ENCODE data around the gene ELL. TPM values are rescaled to one million over a fixed set of nuclear protein-coding genes. Genes with fewer than 3 reads are reported as not detected.
A peak's percentile ranks its signal among the peaks of the same experiment; 100 is the strongest.

ELL gene
- total and polyA plus RNA-seq, 9 donors: 1.6 to 22.3 (median 17.0) TPM

DNA sequence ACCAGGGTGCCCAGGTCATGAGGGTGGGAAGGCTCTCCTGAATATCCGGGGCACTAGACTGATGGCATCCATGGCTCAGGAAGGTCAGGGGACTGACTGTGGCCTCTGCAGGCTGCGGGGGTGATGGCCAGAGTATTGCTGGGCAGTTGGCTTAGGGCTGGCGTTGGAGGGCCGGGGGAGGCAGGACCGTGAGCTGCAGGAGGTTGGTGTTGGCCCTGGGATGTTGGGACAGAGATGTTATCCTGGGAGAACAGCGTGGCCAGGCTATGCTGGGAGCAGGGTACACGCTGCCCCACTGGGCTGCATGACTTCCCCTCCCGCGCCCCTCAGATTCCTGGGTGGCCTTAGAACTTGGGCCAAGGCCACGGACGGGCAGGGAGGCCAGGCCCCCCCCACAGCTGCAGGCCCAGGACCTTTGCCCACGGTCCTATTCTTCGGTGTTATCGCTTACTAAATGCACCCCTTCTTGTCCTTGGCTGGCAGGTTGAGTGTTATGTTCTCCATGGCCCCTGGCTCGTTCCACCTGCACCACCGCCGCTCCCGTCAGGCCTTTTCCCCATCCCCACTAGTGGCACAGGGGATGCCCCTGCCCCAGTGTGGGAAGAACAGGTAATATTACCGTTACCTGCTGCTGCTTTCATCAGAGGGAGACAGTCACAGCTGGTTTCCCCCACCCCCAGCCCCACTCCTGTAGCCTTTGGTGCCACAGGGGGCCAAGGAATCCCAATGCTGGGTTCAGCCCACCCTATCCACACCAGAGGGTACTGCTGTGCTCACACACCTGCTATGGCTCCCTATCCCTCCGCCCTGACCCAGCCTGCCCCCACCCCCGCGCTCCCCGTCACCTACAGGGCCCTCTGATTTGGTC, 80.7 kb downstream of the ELL start:
- 65 to 68% (median 67%) methylated on average over 21 to 23 of the region's 23 CpGs for WGBS, 3 donors
- H3K4me1 ChIP-seq (ENCODE audit: insufficient read depth): peaks cover 12% of the 10 kb centered on the region
- no peak overlapping the region for H3K4me3 ChIP-seq
- TF ChIP-seq CTCF (IDR thresholded peaks at IDR 0.05) (no peak), EP300 (IDR thresholded peaks at IDR 0.05) (no peak), POLR2A (IDR thresholded peaks at IDR 0.05) (no peak)
- H3K36me3 ChIP-seq: no peaks in the 10 kb centered on the region
- H3K27me3 ChIP-seq: no peaks in the 10 kb centered on the region
- H3K9me3 ChIP-seq: no peaks in the 10 kb centered on the region
- H3K27ac ChIP-seq: peak overlapping the region in 1 of 2 donors; percentile 90
- peak in 3 of 5 donors; percentile 36 to 67 (median 38) for DNase-seq
- intact Hi-C loops (cut with DNase I): no loop called here

DNA sequence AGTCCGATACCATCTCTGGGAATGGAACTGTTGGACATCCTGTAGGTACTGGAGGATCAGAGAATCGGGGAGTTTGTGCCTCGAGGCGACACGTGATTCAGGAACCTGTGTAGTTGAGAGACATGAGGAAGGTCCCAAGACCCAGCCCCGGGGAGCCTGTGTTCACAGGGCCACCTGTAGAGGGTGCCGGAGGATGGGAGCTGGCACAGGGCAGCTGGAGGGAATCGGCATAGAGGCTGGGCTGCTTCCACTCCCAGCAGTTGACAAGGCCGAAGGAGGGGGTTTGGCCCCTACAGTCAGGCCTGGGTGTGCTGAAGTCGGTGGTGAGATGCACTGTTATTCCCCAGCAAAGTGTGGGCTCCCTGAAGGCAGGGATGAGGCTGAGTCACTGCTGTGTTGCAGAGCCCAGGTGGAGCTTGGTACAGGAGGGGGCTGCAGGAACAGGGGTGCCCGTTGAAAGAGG, 81.4 kb downstream of the ELL start:
- intact Hi-C loops (cut with DNase I): no loop called here
- Histone ChIP-seq H3K27ac (peak overlapping the region in 1 of 2 donors; percentile 90), H3K36me3 (no peaks in the 10 kb centered on the region), H3K27me3 (no peaks in the 10 kb centered on the region), H3K4me3 (no peak overlapping the region), H3K4me1 (ENCODE audit: insufficient read depth) (peaks cover 12% of the 10 kb centered on the region), H3K9me3 (no peaks in the 10 kb centered on the region)
- 51 to 67% (median 56%) methylated on average over 11 of the region's 11 CpGs for WGBS, 3 donors
- TF ChIP-seq POLR2A (IDR thresholded peaks at IDR 0.05) (no peak), CTCF (IDR thresholded peaks at IDR 0.05) (no peak), EP300 (IDR thresholded peaks at IDR 0.05) (no peak)
- DNase-seq: peak in 4 of 5 donors; percentile 38 to 68 (median 56)

GRCh38 chr19:18439910-18440237, 82.0 kb downstream of the ELL start:
- Histone ChIP-seq H3K27me3 (no peaks in the 10 kb centered on the region), H3K9me3 (no peaks in the 10 kb centered on the region), H3K4me3 (no peak overlapping the region), H3K4me1 (ENCODE audit: insufficient read depth) (peaks cover 12% of the 10 kb centered on the region), H3K36me3 (no peaks in the 10 kb centered on the region), H3K27ac (peak overlapping the region in 1 of 2 donors; percentile 90)
- TF ChIP-seq CTCF (IDR thresholded peaks at IDR 0.05) (no peak), EP300 (IDR thresholded peaks at IDR 0.05) (no peak), POLR2A (IDR thresholded peaks at IDR 0.05) (no peak)
- WGBS, 3 donors: 74 to 84% (median 79%) methylated on average over 9 of the region's 9 CpGs
- no peak for DNase-seq
- intact Hi-C loops (cut with DNase I): no loop called here

GRCh38 chr19:18439025-18439909, 82.6 kb downstream of the ELL start:
- DNase-seq: peak; percentile 64 to 72 (median 70)
- Histone ChIP-seq H3K4me3 (no peak overlapping the region), H3K9me3 (no peaks in the 10 kb centered on the region), H3K4me1 (ENCODE audit: insufficient read depth) (peaks cover 12% of the 10 kb centered on the region), H3K27me3 (no peaks in the 10 kb centered on the region), H3K27ac (peak overlapping the region; percentile 53 to 90), H3K36me3 (no peaks in the 10 kb centered on the region)
- WGBS, 3 donors: 29 to 39% (median 33%) methylated on average over 13 of the region's 13 CpGs
- intact Hi-C loops (cut with DNase I): no loop called here
- TF ChIP-seq CTCF (IDR thresholded peaks at IDR 0.05): no peak
- TF ChIP-seq EP300 (IDR thresholded peaks at IDR 0.05): no peak
- TF ChIP-seq POLR2A (IDR thresholded peaks at IDR 0.05): no peak

Data from ovary (tissue), 9 donors.